GM18861 (cell line): ENCODE data around the gene TPPP.
A peak's percentile ranks its signal among the peaks of the same experiment; 100 is the strongest.
"Not testable (repeated sequence)": the region's sequence is repeated elsewhere in the genome, so short reads cannot be mapped to it uniquely, and the experiment has no call there.

Experiments used
- ATAC-seq: cut with Tn5 transposase; IDR thresholded peaks from one replicate; pipeline ENCODE4 v1.9.1; 2021; ENCODE audit not compliant: unreplicated experiment

TPPP gene

GRCh38 chr5:628351-629205 lies 64.6 kb downstream of the TPPP start:
- not testable (repeated sequence) for ATAC-seq

DNA sequence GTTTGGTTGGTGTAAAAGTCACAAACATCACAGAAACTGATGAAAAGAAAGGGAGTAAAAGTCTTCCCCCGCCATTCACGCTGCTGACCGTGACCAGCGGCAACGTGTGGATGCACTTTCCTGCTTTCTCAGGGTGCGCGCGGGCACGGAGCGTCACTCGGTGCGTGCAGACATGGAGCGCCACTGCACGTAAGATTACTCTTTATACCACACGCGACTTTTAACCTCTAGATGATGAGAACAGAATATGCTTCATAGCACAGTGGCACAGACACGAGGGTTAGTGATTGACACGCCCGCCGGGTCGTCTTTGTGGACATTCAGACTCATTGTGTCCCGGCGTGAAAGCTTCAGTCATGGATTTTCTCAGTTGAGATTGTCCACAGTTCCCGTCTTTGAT lies 65.3 kb downstream of the TPPP start:
- ATAC-seq: no peak

DNA sequence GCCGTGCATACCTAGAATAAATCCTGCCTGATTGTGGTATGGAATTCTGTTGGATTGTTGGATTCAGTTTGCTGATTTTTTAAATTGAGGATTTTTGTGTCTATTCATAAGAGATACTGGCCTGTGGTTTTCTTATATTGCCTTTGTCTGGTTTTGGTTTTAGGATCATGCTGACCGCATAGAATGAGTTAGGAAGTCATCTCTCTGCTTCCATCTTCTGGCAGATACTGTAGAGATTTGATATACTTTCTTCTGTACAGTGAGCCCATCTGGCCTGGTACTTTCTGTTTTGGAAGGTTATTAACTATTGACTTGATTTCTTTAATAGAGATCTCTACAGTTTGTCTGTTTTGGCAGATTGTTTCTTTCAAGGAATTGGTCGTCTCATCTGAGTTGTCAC lies 66.3 kb downstream of the TPPP start:
- no peak for ATAC-seq

- no peak for ATAC-seq
Measured at GRCh38 chr5:625516-625915, 67.6 kb downstream of the TPPP start.

DNA sequence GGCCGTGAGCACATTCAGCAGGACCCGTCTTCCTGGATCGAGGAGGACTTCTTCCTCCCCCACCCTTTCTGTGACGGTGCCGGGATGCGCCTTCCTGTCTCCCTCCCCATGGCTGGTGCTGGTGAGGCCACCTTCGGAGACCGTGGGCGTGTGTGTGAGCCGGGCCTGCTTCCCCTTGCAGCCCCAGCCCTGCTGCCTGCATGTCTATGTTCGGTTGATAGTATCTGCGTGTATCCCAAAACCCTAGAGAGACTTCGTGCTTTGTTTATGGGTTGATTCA lies 68.3 kb downstream of the TPPP start:
- no peak for ATAC-seq

- ATAC-seq: no peak
Measured at GRCh38 chr5:624118-624950, 68.8 kb downstream of the TPPP start.

- ATAC-seq: no peak
Measured at GRCh38 chr5:623531-623930, 69.6 kb downstream of the TPPP start.

GRCh38 chr5:622946-623522 lies 70.1 kb downstream of the TPPP start:
- ATAC-seq: no peak

GRCh38 chr5:622359-622758 lies 70.8 kb downstream of the TPPP start:
- ATAC-seq: no peak

- ATAC-seq: no peak
Measured at GRCh38 chr5:621341-621761, 71.8 kb downstream of the TPPP start.

DNA sequence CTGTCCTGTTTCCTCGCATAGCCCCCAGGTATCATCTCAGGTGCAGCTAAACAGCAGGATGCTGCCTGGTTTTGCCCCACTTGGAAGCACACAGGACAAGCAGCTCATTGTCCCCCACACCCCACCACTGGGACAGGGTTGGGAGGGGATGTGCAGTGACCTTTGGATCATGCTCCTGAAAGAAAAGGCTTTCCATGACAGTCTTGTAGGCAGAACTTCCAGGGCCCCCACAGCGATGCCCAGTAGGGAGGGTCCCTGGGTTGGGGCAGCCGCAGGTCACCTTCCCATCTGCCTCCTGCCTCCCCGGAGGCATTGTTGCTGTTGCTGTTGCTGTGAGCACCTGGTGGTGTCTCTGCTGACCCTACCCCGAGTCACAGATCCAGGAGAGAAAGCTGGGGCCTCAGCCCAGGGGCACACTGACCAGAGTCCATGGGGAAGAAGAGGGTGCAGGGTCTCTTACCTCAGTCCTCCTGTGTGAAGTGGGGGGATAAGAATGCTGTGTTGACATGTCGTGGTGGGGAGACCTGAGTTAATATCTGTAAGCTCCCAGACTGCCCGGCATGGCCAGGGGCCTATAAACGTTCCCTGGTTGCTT lies 72.5 kb downstream of the TPPP start:
- no peak for ATAC-seq

DNA sequence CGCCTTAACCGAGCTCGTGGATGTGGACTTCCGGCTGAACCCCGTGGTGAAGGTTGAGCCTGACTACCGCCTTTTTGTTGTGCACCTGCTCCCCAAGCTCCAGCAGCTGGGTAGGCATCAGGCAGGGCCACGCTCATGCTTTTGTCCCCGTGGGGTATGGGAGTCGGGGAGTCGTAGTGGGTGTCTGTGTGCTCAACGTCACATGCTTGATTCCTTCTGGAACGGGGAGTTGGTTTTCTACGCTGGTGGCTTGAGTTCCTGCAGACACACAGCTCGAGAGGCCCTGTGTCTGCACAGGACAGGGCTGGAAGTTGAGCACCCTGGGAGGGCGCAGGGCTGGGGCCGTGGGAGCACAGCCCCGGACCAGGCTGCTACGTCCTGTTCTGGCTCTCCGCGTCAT lies 73.0 kb downstream of the TPPP start:
- no peak for ATAC-seq

- ATAC-seq: no peak
Measured at GRCh38 chr5:619444-619843, 73.7 kb downstream of the TPPP start.

GRCh38 chr5:618450-618849 lies 74.7 kb downstream of the TPPP start:
- ATAC-seq: no peak

DNA sequence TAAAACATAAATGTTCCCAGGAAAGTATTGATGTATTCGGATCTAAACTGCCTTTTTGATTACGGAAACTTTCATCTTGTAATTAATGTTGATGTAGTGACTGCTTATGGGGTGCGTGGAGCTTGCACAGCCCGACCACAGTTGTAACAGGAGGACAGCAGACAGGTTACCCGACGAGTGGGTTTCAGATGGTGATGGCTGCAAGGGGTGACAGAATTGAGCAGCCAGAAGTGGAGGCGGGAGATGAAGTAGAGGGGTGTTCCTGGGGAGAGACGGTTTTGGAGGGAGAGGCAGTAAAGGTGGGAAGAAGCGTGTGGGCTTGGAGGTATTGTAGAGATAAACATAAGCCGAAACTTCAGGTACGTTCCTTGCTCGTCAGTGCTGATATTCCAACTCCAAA lies 75.3 kb downstream of the TPPP start:
- no peak for ATAC-seq

DNA sequence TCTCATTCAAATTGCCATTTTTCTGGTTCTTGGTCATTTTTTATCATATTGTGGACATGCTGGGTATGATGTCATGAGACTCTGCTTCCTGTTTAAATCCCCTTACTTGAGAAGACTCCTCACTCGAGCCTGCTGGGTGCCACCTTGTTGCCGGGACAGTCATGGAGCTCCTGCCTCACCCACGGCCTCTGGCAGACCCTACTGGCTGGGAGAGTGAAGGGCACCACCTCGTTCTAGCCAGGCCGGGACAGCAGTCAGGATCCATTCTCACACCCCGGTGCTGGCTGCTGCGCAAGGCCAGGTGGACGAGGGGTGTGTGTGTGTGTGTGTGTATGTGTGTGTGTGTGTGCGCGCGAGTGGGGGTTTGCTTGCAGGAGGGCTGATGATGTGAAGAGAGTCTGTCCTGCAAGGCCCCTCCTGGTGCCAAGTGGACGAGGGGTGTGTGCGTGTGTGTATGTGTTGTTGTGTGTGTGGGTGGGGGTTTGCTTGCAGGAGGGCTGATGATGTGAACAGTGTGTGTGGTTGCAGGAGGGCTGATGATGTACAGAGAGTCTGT lies 76.6 kb downstream of the TPPP start:
- no peak for ATAC-seq

DNA sequence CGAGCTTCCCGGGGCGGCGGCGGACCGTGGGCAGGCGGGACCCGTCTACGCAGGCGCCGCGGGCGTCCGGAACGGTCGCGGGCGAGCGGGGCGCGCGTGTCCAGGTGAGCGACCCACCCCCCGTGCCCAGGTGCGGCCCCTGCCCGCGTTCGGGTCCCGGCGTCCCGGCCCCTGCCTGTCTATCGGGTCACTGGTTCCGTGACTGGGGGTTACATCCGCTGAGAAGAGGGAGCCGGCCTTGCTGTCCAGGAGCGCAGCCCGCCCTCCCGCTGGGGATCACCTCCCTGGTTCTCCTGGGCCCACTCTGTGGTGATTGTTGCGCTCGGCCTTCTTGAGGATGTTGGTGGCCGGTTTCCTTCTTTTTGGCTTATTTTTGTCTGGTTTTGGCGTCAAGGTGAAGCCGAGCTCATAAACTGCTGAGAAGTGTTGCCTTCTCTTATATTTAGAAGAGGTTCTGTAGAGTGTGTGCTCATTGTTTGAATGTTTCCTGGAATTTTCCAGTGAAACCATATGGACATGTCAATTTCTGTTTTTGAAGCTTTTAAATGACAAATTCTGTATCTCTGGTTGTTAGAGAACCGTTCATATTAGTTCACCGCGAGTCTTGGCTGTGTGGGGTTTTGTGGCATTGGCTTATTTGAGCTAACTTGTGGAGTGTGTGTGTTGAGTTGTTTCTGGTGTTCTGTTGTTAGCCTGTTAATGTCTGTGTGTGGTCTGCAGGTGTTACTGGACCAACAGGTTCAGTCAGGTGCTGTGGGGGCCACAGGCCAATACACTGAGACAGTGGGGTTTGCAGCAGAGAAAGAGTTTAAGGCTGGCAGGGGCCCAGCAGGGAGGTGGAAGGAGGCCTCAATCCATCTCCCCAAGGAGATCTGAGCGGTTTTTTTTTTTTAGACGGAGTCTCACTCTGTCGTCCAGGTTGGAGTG lies 80.4 kb downstream of the TPPP start:
- peak; percentile 23 for ATAC-seq

DNA sequence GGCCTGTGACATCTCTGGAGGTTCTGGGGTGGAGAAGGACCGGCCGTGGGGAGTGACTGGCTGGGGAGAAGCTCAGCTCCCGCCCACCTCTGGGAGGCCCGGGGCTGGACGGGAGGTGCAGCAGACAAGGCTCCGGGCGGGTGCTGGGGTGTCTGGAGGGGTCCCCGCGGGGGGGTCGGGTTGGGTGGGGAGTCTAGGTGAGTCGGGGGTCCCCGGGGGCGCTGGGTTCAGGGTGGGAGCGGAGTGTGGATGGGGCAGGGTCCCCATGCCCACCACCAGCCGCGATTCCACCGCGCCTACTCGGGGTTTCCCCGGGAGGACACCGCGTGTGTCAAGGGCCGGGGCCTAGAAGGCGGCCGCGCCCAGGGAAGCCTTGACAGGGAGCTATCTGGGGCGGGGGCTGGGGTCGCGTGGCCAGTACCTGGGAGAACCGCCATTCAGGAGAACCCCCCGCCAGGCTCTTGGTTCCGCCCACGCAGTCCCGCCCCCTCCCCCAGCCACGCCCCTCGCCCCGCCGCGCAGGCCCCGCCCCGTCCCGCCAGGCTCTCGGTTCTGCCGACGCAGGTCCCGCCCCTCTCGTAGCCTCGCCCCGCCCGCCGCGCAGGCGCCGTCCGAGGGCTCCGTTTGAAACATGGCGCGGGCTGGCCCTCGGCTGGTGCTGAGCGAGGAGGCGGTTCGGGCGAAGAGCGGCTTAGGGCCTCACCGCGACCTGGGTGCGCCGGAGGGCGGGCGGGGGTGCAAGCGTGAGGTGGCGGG lies 81.2 kb downstream of the TPPP start, which contains the start of gene CEP72:
CEP72 (plus strand) TSS at position 610 of the 756 bp plus-strand sequence; CDS start at position 632, 22 bp downstream.
- peak; percentile 60 for ATAC-seq
